Ureter (tissue), 1 donor: ENCODE measurements around the gene ZNF469. TPM values are rescaled to one million over a fixed set of nuclear protein-coding genes. Genes with fewer than 3 reads are reported as not detected.

ENCODE experiments used
- DNase-seq: peaks from one replicate; pipeline ENCODE4 v3.0.0-alpha.2; 2020; ENCODE audit warnings: low spot score
- total RNA-seq: library from RNA; stranded (reverse); gene quantifications from one replicate; pipeline ENCODE4 v1.2.4, GENCODE V29; 2023
- donor health status: DM: yes; HTN: yes; CAD: no.

ZNF469 gene
- total RNA-seq, 1 donor from 2014 or later, result 3.6 TPM

DNA sequence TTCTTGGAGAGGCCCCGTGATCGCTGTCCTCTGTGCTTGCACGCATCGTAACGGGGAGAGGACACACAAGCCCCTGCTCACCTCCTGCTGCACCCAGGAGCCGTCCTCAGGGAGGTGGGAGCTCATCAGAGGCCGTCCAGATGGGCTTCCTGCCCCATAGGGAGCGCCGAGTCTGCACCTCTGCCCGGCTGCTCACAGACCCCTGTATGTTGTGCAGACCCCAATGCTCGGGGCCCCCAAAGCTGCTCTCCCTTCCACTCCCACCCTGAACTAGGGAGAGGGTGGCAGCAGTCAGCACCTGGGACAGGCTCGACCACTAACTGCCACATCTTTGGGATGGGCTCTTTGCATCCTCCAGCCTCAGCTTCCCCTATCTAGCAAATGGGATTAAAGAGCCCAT, 4.4 kb upstream of the ZNF469 start:
- DNase-seq, result no peak

- DNase-seq, result no peak
Observed at GRCh38 chr16:88378836-88379693, 3.7 kb upstream of the ZNF469 start.

DNA sequence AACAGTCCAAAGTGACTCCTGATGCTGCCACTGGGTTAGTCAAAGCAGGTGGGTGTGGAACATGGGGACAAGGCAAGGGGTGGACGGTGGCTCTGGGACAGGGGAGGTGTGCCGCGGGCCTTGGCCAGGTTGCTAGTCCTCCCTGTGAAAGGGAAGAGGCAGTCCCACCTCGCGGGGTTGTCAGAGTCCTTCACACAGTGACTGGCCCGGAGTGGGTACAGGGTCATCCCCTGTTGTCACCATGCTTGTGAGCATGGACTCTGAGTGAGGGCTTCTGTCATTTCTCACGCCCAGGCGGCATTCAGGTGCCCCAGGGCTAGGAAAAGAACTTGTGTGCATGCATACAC, 3.1 kb upstream of the ZNF469 start:
- DNase-seq, result no peak

DNA sequence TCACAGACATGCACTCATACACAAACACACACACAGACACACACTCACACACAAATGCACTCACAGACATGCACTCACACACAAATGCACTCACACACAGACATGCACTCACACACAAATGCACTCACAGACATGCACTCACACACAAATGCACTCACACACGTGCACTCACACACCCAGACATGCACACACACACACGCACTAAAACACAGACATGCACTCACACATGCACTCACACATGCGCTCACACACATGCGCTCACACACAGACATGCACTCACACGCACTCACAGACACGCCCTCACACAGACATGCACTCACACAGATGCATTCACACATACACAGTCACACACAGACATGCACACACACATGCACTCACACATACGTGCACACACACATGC, 2.7 kb upstream of the ZNF469 start:
- DNase-seq, result no peak

GRCh38 chr16:88380619-88381018, 2.1 kb upstream of the ZNF469 start:
- DNase-seq, result no peak

DNA sequence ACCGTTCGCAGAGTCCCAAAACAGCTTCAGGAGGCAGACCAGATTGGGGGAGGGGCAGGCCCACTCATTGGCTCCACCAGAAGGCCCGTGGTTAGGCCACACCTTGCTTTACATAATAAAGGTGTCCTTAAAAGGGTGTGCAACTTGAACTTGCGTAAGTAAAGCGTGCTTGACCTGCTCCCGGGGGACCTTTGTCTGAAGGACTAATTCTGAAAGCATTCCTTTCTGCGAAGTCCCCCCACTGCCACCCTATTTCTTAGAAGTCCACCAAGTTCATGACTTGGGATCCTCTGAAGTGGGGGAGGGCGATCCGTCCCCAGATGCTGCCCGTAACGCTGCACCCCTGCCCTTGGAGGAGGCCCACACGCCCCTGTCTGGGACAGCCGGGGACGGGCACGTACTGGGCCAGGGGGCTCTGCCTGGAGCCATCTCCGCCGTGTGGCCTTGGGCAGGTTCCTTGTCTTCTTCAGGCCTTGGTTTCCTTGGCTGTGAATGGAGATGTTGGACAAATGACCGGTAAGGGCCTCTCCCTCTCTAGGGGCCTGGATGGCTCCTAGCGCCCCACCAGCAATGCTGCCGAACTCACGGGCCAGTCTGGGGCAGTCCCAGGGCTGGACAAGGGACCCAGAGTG, 823 bp upstream of the ZNF469 start:
- no peak for DNase-seq

DNA sequence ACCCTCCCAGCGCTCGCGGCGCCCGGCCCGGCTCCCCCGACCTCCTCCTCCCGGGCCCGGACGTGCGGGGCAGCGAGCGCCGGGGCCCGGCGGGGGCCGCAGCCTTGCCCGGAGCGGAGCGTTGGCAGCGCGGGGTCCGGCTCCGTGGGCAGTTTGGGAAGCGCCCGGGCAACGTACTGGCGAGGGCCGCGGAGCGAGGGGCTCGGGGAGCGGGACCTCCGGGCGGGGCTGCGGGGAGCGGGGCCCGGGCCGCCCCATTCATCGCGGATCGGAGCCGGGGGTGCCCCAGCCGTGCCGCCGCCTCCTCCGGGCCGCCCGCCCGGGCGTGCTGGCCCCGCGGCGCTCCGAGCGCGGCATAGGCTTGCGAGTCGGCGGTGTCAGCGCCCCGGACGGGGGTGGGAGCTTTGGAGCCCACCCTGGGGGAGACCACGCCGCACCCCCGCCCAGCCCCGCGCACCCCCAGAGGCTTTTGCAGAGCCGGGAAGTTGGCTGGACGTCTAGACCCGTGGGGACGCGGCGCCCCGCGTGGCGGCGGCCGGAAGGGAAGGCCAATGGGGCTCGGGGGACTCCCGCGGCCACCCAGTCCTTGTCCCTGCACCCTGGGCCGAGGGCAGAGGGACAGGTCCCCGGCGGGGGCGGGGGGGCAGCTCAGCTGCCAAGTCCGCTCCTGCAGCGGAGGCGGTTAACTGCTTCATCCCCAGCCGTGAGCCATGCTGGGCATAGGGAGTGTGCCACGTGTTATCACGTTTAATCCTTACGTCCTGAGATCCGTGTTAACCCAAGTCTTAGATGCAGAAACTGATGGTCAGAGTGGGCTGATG, 852 bp downstream of the ZNF469 start:
- DNase-seq, result no peak

- DNase-seq, result no peak
Observed at GRCh38 chr16:88384222-88385111, 1.7 kb downstream of the ZNF469 start.

GRCh38 chr16:88385112-88385594, 2.4 kb downstream of the ZNF469 start:
- DNase-seq, result no peak

DNA sequence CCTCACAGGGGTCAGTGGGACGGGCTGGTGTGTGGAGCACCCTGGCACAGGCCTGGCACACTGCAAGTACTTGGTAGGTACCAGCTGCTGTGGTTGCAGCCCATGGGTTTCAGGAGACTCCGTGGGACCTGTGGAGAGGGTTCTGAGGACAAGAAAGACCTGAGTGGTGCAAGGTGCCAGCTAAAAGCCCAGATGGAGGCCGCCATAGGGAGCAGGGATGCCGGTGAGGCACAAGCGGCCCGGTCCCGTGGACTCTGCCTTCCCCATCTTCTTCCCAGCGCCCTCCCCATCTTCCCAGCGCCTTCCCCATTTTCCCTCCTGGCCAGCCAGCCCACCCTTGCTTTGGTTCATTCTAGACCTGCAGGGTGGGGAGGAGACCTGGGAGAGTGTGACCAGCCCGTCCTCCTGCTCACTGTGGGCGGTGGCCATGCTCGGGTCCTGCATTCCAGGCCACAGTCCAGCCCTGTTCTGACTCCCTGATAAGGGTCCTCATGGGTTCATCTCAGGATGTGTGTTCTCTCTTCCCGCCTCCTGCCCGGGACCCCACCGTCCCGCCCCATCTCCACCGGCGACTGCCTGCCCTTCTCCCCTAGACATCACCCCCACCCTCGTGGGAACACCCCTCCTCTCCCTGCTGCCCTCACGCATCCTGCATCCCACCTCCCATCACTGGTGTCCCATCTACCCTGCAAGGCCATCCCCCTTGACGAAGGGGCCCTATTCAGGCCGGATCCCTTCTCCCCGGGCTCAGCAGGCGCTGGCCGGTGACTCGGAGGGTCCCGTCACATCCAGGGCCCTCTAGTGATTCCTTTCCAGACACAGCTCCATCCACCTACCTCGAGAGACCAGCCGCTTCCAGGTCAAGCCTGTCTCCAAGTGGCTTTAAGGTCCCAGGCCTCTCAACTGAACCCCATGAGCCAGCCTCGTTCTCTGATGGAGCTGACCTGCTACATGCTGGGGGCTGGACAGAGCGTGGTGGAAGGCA, 3.4 kb downstream of the ZNF469 start:
- DNase-seq, result no peak

DNA sequence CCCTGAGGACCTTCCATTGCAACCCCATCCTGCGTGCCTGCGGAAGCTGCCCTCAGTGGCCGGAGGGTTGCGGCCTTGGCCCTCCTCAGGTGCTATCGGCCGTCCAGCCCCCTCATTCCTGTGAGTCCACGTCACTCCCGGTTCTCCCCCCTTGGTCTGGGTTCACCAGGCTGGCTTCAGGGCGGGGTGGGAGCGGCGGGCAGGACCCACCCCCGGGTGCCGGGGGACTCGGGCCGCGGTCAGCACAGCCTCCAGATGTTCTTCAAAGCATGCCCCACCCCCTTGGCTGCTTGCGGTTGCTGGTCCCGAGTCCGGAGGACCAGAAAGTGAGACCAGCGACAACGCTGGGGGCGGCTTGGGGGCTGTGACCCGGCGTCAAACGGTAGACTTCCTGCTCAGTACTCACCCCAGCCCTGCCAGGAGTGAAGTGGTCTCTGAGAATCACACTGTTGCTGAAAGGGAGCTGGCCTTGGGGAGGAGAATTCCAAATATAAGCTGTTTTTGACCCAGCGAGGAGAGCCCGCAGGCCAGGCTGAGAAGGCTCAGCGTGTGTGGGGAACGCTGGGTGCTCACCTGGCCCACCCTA, 4.5 kb downstream of the ZNF469 start:
- no peak for DNase-seq

- peak; percentile 79 for DNase-seq
Observed at GRCh38 chr16:88387941-88388627, 5.3 kb downstream of the ZNF469 start.

DNA sequence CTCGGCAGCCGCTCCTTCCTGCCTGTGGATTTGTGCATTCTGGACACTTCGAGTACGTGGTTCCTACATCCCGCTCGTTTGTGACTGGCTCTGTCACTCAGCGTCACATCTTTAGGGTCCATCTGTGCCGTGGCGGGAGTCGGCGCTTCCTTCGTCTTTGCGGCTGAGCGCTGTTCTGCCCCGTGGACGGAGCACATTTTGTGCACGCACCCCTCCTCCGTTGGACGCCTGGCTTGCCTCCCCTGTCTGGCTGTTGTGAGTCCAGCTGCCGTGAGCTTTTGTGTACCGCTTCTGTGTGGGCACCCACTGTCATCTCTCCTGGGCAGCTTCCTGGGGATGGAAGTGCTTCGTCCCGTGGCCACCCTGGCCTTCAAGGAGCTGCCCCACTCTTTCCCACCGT, 6.4 kb downstream of the ZNF469 start:
- no peak for DNase-seq

DNA sequence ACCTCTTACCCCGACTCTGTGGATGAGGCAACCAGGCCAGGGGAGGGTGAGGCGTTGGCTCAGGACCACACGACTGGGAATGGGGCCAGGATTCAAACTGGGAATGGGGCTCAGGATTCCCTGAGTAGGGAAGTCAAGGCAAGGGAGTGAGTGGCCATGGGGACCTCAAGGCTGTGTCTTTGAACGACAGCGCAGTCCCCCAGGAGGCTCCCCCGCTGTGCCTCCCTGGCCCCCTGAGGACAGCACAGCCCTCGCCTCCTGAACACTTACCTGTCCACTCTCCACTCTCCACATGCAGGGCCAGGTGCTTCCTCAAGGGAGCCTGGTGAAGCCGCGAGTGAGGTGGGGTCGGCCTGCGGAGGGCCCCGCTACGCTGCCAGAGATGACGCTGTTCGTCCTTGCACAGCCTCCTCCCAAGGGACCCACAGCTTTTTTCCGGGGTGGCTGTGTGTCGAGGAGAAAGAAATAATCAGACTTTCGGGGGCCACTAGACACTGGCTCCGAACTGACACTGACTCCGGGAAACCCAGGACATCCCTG, 6.9 kb downstream of the ZNF469 start:
- no peak for DNase-seq

DNA sequence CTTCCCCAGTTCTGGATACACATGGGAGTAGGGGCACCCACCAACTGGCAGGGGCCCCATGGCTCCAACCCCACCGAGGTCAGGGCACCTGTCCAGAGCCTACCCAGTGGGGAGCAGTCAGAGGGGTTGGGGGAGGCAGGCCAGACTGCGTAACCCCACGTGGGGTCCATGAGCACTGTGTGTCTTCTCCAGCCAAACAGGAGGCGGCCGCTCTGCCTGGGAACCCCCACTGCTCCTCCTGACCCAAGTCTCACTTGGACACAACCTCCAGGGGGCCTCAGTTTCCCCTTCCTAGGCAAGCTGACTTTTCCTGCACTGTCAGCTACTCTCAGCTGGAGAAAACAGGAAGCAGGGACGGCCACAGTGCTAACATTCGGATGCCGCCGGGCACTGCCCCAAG, 7.5 kb downstream of the ZNF469 start:
- no peak for DNase-seq

- no peak for DNase-seq
Observed at GRCh38 chr16:88390735-88391134, 8.0 kb downstream of the ZNF469 start.

- DNase-seq, result no peak
Observed at GRCh38 chr16:88391144-88391850, 8.5 kb downstream of the ZNF469 start.

- DNase-seq, result no peak
Observed at GRCh38 chr16:88392111-88392510, 9.4 kb downstream of the ZNF469 start.
